ENCODE measurements around the gene RPL11.
"Not testable (repeated sequence)": the region's sequence is repeated elsewhere in the genome, so short reads cannot be mapped to it uniquely, and the experiment has no call there.

The RPL11 gene

GRCh38 chr1:23732363-23733224 lies 41.0 kb downstream of the RPL11 start:
- DNase-seq (ENCODE audit: low spot score) (peak; percentile 24), FAIRE-seq (peak; percentile 17)

GRCh38 chr1:23733281-23733680 lies 41.7 kb downstream of the RPL11 start:
- DNase-seq (ENCODE audit: low spot score); FAIRE-seq: not testable (repeated sequence)

DNA sequence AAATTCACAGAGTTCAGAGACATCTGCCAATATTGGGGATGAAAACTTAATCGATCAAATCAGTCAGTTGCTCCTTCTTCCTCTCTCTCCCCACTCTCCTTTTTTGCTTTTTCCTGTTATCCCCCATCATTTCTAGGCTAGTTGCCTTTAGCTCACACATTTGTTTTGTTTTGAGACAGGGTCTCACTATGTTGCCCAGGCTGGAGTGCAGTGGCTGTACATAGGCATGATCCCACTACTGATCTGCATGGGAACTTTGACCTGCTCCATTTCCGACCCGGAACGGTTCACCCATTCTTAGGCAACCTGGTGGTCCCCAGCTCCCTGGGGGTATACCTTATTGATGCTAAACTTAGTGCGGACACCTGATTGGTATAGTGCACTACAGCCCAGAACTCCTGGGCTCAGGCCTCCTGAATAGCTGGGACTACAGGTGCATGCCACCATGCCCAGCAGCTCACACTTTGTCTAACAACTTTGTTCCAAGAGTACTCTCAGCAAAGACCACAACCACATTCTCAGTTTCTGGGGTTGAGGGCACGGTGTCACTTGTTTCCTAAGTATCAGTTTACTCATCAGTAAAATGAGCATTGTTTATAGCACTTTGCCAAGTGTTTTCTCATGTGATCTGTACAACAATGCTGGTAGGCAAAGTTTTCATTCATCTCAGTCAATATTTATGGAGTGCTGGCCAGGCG lies 45.0 kb downstream of the RPL11 start:
- DNase-seq (ENCODE audit: low spot score) (no peak), FAIRE-seq (no peak)

- FAIRE-seq, result no peak
- no peak for DNase-seq (ENCODE audit: low spot score)
Measured at GRCh38 chr1:23741609-23742008, 50.0 kb downstream of the RPL11 start.

DNA sequence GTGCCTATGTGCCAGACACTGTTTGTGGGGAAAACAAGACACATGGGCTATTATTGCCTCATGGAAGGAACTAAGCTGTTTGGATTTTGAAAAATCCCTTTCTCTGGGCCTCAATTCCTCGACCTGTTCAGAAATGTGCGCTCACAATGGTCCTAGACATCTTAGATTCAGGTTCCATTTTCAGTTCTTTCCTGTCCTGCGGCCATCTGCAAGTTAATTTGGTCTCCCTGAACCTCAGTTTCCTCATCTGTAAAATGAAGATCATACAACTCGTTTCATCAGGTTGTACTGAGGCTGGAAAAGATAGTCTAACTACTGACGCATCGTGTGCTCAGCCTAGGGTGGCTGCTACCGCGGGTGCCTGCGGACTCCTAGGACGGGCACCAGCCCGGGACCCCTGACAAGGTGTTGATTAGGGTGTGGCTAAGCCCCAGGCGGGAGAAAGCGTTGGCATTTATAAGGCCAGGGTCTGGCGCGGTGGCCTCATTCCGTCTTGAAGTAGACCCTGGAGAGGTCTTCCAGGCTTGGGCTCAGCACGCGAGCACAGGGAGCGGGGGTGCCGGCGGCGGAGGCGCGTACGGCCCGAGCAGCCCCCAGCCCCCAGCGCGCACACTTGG lies 51.2 kb downstream of the RPL11 start:
- FAIRE-seq (no peak), DNase-seq (ENCODE audit: low spot score) (no peak)

- DNase-seq (ENCODE audit: low spot score), result peak; percentile 34
- FAIRE-seq, result no peak
Measured at GRCh38 chr1:23743287-23744152, 51.9 kb downstream of the RPL11 start, which contains the start of gene ELOA. TSS of gene ELOA (plus strand) at chr1:23743471. CDS start at chr1:23743504, 33 bp downstream.

DNA sequence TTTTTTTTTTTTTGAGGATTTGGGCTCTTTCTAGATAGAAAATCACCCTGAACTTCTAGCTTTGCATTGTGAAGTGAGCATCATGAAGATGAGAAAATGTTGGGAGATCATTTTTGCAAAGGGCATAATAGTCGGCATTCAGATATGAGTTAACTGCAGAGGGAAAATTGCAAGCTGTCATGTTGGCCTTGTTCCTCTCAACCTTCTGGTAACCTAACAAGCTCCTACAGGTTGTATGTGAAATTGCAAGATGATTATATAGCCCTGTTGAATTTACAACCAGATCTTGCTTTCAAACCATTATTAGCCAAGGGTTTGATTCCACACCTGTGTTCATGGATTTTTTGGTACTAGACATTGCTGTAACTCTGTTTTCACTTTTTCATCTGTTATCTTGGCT lies 53.9 kb downstream of the RPL11 start:
- DNase-seq (ENCODE audit: low spot score) (peak; percentile 41), FAIRE-seq (peak; percentile 39)
